Measurements from ENCODE around the gene BACE1.
"Not testable (repeated sequence)": the region's sequence is repeated elsewhere in the genome, so short reads cannot be mapped to it uniquely, and the experiment has no call there.

Gene BACE1

GRCh38 chr11:117272175-117272574 is 43.9 kb downstream of the BACE1 start:
- not testable (repeated sequence) for DNase-seq

DNA sequence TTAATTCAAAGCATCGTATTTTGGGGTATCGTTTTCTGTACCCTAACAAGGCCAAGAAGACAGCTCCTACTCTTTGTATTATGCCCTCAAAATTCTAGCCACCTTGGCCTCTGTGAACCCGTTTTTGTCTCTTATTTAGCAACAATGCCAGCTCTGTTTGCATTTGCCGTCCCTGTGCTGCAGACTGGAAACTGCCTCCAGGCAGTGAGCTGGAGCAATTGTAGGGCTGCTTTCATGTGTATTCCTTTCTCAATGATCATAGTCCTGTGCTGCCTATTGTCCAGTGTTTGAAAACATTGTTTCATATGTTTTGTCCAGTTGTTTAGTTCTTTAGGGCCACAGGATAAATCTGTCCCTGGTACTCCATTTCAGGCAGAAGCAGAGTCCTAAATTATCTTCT is 44.8 kb downstream of the BACE1 start:
- DNase-seq, result no peak

- no peak for DNase-seq
Measured at GRCh38 chr11:117269856-117270255, 46.2 kb downstream of the BACE1 start.

- no peak for DNase-seq
Measured at GRCh38 chr11:117265745-117266144, 50.3 kb downstream of the BACE1 start.

DNA sequence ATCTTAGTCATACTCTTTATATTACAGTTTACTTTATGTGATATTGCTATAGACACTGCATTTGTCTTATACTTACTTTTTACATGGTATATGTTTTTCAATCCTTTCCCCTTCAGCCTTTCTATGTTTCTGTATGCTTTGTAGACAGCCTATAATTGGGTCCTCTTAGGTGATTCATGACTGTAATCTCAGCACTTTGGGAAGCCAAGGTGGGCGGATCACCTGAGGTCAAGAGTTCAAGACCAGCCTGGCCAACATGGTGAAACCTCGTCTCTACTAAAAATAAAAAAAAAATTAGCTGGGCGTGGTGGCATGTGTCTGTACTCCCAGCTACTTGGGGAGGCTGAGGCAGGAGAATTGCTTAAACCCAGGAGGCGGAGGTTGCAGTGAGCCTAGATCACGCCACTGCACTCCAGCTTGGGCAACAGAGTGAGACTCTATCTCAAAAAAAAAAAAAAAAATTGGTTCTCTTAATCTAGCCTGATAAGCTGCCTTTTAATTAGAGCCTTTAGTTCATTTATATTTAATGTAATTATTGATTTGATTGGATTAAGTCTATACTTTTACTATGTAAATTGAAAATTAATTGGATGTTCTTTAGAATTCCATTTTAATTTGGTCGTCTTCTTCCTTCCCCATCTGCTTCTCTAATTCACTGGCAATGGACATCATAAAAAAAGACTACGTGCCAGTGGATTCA is 51.3 kb downstream of the BACE1 start:
- DNase-seq, result not testable (repeated sequence)

- no peak for DNase-seq
Measured at GRCh38 chr11:117259417-117259816, 56.6 kb downstream of the BACE1 start.

DNA sequence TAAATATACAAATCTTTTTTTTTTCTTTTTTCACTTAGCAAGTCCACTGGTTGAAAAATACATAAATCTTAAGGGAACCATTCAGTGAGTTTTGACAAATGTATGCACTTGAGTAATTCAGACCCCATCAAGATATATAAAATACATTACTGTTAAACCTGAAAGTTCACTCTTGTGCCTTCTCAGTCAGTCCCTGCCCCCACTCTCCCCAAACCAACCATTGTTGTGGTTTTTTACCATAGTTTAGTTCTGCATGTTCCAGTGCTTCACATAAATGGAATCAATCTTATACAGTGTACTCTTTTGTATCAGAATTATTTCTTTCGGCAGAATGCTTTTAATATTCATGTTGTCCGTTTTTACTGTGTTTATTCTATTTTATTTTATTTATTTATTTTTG is 57.5 kb downstream of the BACE1 start:
- DNase-seq, result no peak

DNA sequence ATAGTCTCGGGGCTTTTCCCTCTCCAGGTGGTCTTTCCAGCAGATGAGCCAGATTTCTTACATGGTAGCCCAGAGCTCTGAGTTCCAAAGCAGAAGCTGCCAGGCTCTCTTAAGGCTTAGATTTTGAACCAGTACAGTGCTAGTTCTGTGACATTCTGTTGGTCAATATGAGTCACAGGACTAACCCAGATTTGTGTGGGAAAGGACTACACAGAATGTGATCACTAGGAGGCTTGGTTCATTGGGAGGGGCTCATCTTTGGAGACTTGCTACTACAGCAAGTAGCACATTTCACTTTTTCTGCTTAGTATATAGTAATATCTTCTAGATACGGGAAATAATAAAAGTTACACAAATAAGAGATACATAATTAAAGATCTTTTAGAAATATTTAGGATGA is 59.5 kb downstream of the BACE1 start:
- DNase-seq, result no peak

GRCh38 chr11:117255966-117256365 is 60.1 kb downstream of the BACE1 start:
- no peak for DNase-seq

GRCh38 chr11:117251506-117251905 is 64.5 kb downstream of the BACE1 start:
- no peak for DNase-seq

- no peak for DNase-seq
Measured at GRCh38 chr11:117249571-117249970, 66.5 kb downstream of the BACE1 start.

DNA sequence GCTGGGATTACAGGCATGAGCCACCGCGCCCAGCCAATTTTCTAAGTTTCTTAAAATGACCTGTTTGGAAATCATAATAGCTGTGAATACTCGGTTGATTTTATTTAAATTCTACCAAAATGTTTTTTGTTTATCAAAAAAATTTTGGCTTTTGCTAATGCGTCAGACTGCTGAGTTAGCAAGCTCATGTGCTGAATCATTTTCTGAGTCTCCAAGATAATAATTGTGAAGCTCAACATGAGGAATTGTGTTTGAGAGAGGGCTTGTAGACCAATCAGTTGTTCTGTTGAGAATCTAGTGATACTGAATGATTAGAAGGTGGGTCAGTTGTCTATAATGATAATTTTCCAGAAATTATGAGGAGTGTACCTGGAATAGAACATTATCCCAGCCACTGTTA is 67.7 kb downstream of the BACE1 start:
- DNase-seq, result no peak

DNA sequence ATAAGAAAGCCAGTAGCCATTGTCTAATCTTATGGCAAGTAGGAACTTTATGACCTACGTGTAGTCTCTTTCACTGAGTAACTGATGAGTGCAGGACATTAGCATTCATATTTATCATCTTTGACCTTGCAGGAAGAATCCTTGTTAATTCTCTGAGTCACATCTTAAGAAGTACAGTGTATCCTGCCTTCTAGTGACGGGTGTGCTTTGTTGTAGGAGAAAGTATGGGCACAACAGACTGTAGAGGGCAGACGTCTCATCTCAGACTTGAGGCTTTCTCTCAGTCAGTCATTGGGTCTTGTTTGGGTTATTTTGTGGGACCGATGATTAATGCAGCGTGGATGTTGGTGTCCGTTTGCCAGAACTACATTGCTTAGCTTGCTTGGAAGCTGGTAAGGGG is 76.8 kb downstream of the BACE1 start:
- DNase-seq, result no peak

GRCh38 chr11:117238221-117238620 is 77.8 kb downstream of the BACE1 start:
- no peak for DNase-seq
